ENCODE results near the gene CSNK2B.

- TF ChIP-seq CTCF (IDR thresholded peaks at IDR 0.05; ENCODE audit: low read length) (no peak), EZH2 (IDR thresholded peaks at IDR 0.05; ENCODE audit: borderline replicate concordance, low read length) (no peak)
Observed at GRCh38 chr6:31627690-31628287, 38.1 kb upstream of the CSNK2B start.
